CD8-positive, alpha-beta memory T cell (primary cell): ENCODE measurements around the gene CCDC3. TPM values are rescaled to one million over a fixed set of nuclear protein-coding genes. Genes with fewer than 3 reads are reported as not detected.

ENCODE experiments used
- CTCF ChIA-PET: fragments of 350-600 bp; sonication (Branson Sonifier 250); formaldehyde crosslinking; loops from one replicate; lab custom pipeline; 2021; ENCODE audit warnings: antibody characterized with exemption; lab: Charles Lee
- POLR2A ChIA-PET: fragments of 350-600 bp; sonication (Branson Sonifier 250); formaldehyde crosslinking; loops from one replicate; lab custom pipeline; 2021; ENCODE audit warnings: antibody characterized with exemption; lab: Charles Lee
- DNase-seq, 5 donors: peaks; one replicate each; pipeline versions ENCODE4 v3.0.0 to v3.0.0-alpha.2; 2020 to 2022; ENCODE audit warnings: mixed read lengths in 1 of 5
- H3K27ac ChIP-seq: one replicate; pipeline ENCODE4 v1.7.0; 2013; ENCODE audit warnings: low read depth, mild to moderate bottlenecking, low read length, moderate library complexity
- H3K27me3 ChIP-seq: 2 replicates; pipeline ENCODE4 v1.7.0; 2013; ENCODE audit warnings: low read length, mild to moderate bottlenecking; ENCODE audit not compliant: insufficient read depth, poor library complexity, severe bottlenecking
- H3K36me3 ChIP-seq: 2 replicates; pipeline ENCODE4 v1.7.0; 2013; ENCODE audit warnings: mild to moderate bottlenecking, low read length, moderate library complexity; ENCODE audit not compliant: insufficient read depth
- H3K4me1 ChIP-seq: 2 replicates; pipeline ENCODE4 v1.7.0; 2013; ENCODE audit warnings: mild to moderate bottlenecking, low read length, moderate library complexity; ENCODE audit not compliant: insufficient read depth
- H3K4me3 ChIP-seq: 2 replicates; pipeline ENCODE4 v1.7.0; 2013; ENCODE audit warnings: mild to moderate bottlenecking, low read length
- H3K9me3 ChIP-seq: 2 replicates; pipeline ENCODE4 v1.7.0; 2013; ENCODE audit warnings: mild to moderate bottlenecking, low read length
- H3K27ac Mint-ChIP-seq, 8 donors: one replicate each; pipeline ENCODE4 v1.8.0; 2020 to 2021; ENCODE audit warnings: mixed read lengths in 8 of 8, mild to moderate bottlenecking in 6 of 8, inconsistent platforms in 3 of 8, moderate library complexity in 3 of 8
- H3K27me3 Mint-ChIP-seq, 2 donors: one replicate each; pipeline ENCODE4 v1.8.0; 2020 to 2021; ENCODE audit warnings: mixed read lengths in 2 of 2, mild to moderate bottlenecking in 1 of 2, moderate library complexity in 1 of 2
- H3K36me3 Mint-ChIP-seq, 3 donors: one replicate each; pipeline ENCODE4 v1.8.0; 2020 to 2021; ENCODE audit warnings: mixed read lengths in 3 of 3, inconsistent platforms in 1 of 3, mild to moderate bottlenecking in 1 of 3
- H3K4me1 Mint-ChIP-seq, 3 donors: one replicate each; pipeline ENCODE4 v1.8.0; 2020 to 2021; ENCODE audit warnings: mixed read lengths in 3 of 3, inconsistent platforms in 1 of 3, mild to moderate bottlenecking in 1 of 3
- H3K4me3 Mint-ChIP-seq, 7 donors: one replicate each; pipeline ENCODE4 v1.8.0; 2020 to 2021; ENCODE audit warnings: mixed read lengths in 7 of 7, mild to moderate bottlenecking in 6 of 7, moderate library complexity in 4 of 7, inconsistent platforms in 2 of 7
- H3K9me3 Mint-ChIP-seq, 5 donors: one replicate each; pipeline ENCODE4 v1.8.0; 2020 to 2022; ENCODE audit warnings: mixed read lengths in 5 of 5, mild to moderate bottlenecking in 3 of 5, moderate library complexity in 2 of 5, inconsistent platforms in 1 of 5
- polyA plus RNA-seq: library from polyadenylated mRNA; unstranded; fragments of 300-500 nt; fragmentation: Illumina TruSeq; gene quantifications from one replicate; pipeline ENCODE4 v1.2.3, GENCODE V29; 2021
- total RNA-seq, 2 experiments: library from RNA; stranded (reverse); gene quantifications; one replicate each; pipeline ENCODE4 v1.2.3, GENCODE V29; 2021

The CCDC3 gene
- total and polyA plus RNA-seq, 3 experiments from 2014 or later: not detected

DNA sequence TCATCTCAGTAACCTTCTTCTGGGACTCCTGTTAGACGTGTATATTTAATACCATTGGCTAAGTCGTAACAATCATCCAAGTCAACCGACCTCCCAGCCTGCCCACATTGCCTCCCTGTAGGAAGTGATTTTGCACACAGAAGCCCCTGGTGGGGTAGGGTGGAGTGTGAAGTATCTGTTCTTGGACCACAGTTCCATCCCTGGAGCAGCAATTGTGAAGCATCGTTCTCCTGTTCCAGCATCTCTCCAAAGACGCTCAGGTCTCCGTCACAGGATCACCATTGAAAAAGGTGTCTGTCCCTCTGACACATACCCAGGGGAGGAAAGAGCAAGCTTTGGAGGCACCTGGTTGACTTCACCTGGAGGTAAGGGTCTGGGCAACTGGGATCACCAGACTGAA lies 72.9 kb downstream of the CCDC3 start:
- ChIA-PET POLR2A (no interaction called here), CTCF (no interaction called here)
- Mint-ChIP-seq H3K36me3 (no peaks in the 10 kb centered on the region), H3K27ac (no peak overlapping the region), H3K4me1 (no peaks in the 10 kb centered on the region), H3K4me3 (no peak overlapping the region), H3K27me3 (peaks cover 2 to 15% of the 10 kb centered on the region in 2 donors), H3K9me3 (peaks cover 0 to 3% (median 0%) of the 10 kb centered on the region in 5 donors)
- no peaks in the 10 kb centered on the region for H3K27me3 ChIP-seq
- no peak overlapping the region for H3K4me3 ChIP-seq
- DNase-seq: no peak
- H3K36me3 ChIP-seq: no peaks in the 10 kb centered on the region
- no peaks in the 10 kb centered on the region for H3K4me1 ChIP-seq
- no peaks in the 10 kb centered on the region for H3K9me3 ChIP-seq
- H3K27ac ChIP-seq: no peak overlapping the region

DNA sequence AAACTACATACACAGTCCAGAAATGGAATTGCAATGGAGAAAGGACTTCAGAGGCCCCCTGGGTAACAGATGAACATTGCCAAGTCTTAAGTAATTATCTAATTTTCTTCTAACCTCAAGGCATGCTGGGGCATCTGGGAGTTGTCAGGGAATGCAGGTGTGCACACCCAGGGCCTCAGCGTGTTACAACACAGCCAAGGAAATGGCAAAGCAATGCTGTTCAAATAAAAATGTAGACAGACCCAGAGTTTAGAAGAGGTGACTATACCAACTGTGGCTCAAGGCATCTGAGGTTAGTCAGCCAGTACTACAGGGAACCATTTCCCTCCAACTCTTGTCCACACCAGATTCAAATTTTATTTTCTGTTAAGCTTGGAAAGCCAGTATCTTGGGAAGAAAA lies 73.6 kb downstream of the CCDC3 start:
- Mint-ChIP-seq H3K4me3 (no peak overlapping the region), H3K27me3 (peaks cover 2 to 15% of the 10 kb centered on the region in 2 donors), H3K36me3 (no peaks in the 10 kb centered on the region), H3K4me1 (no peaks in the 10 kb centered on the region), H3K9me3 (peaks cover 0 to 2% (median 0%) of the 10 kb centered on the region in 5 donors), H3K27ac (no peak overlapping the region)
- ChIA-PET CTCF (no interaction called here), POLR2A (no interaction called here)
- Histone ChIP-seq H3K27me3 (no peaks in the 10 kb centered on the region), H3K9me3 (no peaks in the 10 kb centered on the region), H3K27ac (no peak overlapping the region), H3K4me1 (no peaks in the 10 kb centered on the region), H3K36me3 (no peaks in the 10 kb centered on the region), H3K4me3 (no peak overlapping the region)
- no peak for DNase-seq

DNA sequence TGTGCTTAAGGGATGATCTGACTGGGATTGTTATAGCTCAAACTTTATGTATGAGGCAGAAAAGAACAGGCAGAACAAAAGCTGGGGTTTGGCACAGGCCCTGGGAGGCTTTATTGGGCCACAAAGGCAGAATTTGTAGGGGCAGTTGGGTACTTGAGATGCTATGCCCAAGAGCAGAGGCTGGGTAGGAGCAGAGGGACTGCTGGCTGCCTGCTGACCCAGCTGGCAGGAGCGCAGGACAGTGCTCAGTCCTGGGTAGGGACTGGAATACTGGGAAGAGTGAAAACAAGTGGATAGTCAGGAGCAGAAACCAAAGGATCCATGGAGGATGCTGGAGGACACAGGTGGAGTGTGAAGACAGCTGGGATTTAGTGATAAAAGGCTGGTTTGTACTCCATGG lies 75.7 kb downstream of the CCDC3 start:
- H3K36me3 Mint-ChIP-seq: no peaks in the 10 kb centered on the region
- Histone ChIP-seq H3K27me3 (no peaks in the 10 kb centered on the region), H3K27ac (no peak overlapping the region), H3K4me3 (no peak overlapping the region), H3K9me3 (no peaks in the 10 kb centered on the region), H3K36me3 (no peaks in the 10 kb centered on the region), H3K4me1 (no peaks in the 10 kb centered on the region)
- H3K4me3 Mint-ChIP-seq: no peak overlapping the region
- H3K9me3 Mint-ChIP-seq: peaks cover 0 to 2% (median 0%) of the 10 kb centered on the region in 5 donors
- ChIA-PET CTCF (interaction anchor here (1.4 kb wide), 1 partner anchor 11 kb away, joined by 3 read pairs; no protein-coding TSS in a partner anchor), POLR2A (no interaction called here)
- no peaks in the 10 kb centered on the region for H3K4me1 Mint-ChIP-seq
- peaks cover 2 to 15% of the 10 kb centered on the region in 2 donors for H3K27me3 Mint-ChIP-seq
- H3K27ac Mint-ChIP-seq: no peak overlapping the region
- DNase-seq: no peak

DNA sequence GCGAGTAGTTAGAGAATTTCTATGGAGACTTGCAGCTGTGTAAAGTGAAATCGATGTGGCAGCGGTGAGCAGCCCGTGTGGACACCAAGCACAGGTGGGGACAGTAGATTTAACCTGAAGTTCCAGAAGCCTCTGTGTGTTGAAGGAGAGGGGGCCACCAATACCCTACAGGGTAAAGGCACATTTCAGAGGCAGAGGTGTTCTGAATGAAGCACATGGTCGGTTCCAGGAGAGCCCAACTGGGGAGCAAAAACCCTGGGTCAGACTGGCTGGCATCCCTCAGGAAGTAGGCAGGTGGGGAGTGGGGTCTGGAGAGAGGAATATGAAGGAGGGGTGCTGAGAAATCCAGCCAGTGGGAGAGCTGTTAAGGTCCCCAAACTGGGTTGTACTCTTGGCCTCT lies 76.6 kb downstream of the CCDC3 start:
- H3K36me3 ChIP-seq: no peaks in the 10 kb centered on the region
- no peaks in the 10 kb centered on the region for H3K9me3 ChIP-seq
- no peaks in the 10 kb centered on the region for H3K4me1 Mint-ChIP-seq
- DNase-seq: no peak
- H3K9me3 Mint-ChIP-seq: peaks cover 0 to 2% (median 0%) of the 10 kb centered on the region in 5 donors
- H3K27ac Mint-ChIP-seq: no peak overlapping the region
- H3K4me3 Mint-ChIP-seq: no peak overlapping the region
- H3K27me3 Mint-ChIP-seq: peaks cover 3 to 15% of the 10 kb centered on the region in 2 donors
- ChIA-PET POLR2A (no interaction called here), CTCF (no interaction called here)
- no peaks in the 10 kb centered on the region for H3K4me1 ChIP-seq
- H3K4me3 ChIP-seq: no peak overlapping the region
- H3K36me3 Mint-ChIP-seq: no peaks in the 10 kb centered on the region
- no peaks in the 10 kb centered on the region for H3K27me3 ChIP-seq
- H3K27ac ChIP-seq: no peak overlapping the region

DNA sequence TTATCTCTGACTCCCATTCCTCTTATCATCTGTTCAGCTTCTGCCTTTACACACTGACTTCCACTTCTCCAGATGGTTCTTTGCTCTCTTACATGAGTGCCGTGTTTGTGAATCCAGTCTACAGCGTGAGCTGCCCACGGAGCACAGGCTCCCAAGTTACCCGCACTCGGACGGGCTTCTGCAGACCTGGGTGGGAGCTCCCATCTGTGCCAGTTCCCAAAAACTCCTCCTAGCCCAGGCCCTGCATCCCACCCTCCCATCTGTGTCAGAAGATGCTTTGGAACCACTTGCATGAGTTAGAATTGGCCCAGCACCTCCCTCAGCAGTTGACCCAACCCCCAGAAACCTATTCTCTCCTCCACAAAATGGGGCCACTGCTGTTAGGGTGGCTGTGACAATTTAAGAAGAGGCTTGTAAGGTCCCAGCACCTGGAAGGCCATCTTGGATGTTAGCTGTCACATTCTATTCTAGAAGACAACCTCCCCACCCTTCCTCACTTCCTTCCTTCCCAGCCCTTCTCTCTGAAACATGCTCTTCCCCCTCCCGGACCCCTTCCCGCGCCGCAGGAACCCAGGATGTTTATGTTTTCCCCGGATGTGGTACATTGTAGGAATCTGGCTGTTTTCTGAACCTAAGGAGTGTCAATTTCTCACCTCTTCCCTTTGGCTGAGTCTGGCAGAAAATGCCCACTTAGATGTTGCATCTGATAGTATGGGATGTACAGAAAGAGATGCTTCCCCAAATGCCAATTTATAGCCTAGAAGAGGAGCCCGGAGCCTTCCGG lies 79.2 kb downstream of the CCDC3 start:
- H3K36me3 ChIP-seq: no peaks in the 10 kb centered on the region
- ChIA-PET POLR2A (no interaction called here), CTCF (no interaction called here)
- H3K4me1 ChIP-seq: no peaks in the 10 kb centered on the region
- H3K27me3 ChIP-seq: no peaks in the 10 kb centered on the region
- H3K9me3 ChIP-seq: no peaks in the 10 kb centered on the region
- Mint-ChIP-seq H3K9me3 (peaks cover 0 to 2% (median 0%) of the 10 kb centered on the region in 5 donors), H3K36me3 (no peaks in the 10 kb centered on the region), H3K4me1 (no peaks in the 10 kb centered on the region), H3K4me3 (no peak overlapping the region), H3K27ac (no peak overlapping the region), H3K27me3 (peaks cover 5 to 21% of the 10 kb centered on the region in 2 donors)
- no peak overlapping the region for H3K27ac ChIP-seq
- DNase-seq: no peak
- H3K4me3 ChIP-seq: no peak overlapping the region

DNA sequence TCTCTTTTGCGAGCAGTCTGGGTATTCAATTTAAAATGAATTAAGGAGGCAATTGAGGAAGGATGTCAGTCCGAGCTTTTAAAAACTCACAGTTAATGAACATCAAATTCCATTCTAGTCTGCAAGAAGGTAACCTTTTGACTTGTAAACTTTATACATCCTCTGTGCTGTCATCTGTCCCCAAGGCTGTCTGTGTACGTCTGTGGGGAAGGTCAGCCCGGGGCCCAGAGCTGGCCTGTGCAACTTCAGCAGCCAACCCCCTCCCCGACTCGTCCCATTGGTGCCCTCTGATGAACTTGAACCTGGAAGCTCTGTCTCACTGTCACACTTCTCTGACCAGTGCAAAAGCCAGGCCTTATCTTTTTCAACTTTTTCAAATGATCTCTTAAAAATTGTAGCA lies 80.3 kb downstream of the CCDC3 start:
- Mint-ChIP-seq H3K27me3 (peaks cover 5 to 21% of the 10 kb centered on the region in 2 donors), H3K4me1 (no peaks in the 10 kb centered on the region), H3K36me3 (no peaks in the 10 kb centered on the region), H3K9me3 (no peaks in the 10 kb centered on the region), H3K27ac (no peak overlapping the region), H3K4me3 (no peak overlapping the region)
- Histone ChIP-seq H3K4me1 (no peaks in the 10 kb centered on the region), H3K27ac (no peak overlapping the region), H3K4me3 (no peak overlapping the region), H3K9me3 (no peaks in the 10 kb centered on the region), H3K36me3 (no peaks in the 10 kb centered on the region), H3K27me3 (no peaks in the 10 kb centered on the region)
- POLR2A ChIA-PET: no interaction called here
- DNase-seq: no peak
- CTCF ChIA-PET: no interaction called here

DNA sequence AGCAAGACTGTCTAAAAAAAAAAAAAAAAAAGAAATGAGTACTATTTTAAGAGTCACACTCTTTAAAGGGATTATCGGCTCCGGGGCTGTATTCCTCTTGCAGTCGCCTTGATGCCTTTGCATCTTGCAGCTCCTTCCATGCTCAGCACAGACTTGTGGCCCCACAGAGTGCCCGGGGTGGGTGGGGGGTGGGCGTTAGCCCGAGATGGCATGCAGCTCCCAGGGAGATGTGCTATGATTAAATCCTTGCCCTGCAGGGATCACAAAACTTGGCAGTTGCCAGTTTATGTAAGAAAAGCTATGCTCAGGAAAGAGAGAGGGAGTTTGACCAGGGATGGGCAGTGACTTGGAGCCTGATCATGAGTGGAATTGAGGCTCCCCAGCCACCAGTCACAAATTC lies 81.9 kb downstream of the CCDC3 start:
- DNase-seq: no peak
- ChIA-PET POLR2A (no interaction called here), CTCF (no interaction called here)
- no peaks in the 10 kb centered on the region for H3K4me1 Mint-ChIP-seq
- no peaks in the 10 kb centered on the region for H3K27me3 ChIP-seq
- H3K9me3 Mint-ChIP-seq: no peaks in the 10 kb centered on the region
- H3K27ac Mint-ChIP-seq: no peak overlapping the region
- H3K27me3 Mint-ChIP-seq: peaks cover 3 to 16% of the 10 kb centered on the region in 2 donors
- H3K27ac ChIP-seq: no peak overlapping the region
- no peaks in the 10 kb centered on the region for H3K9me3 ChIP-seq
- H3K36me3 Mint-ChIP-seq: no peaks in the 10 kb centered on the region
- H3K36me3 ChIP-seq: no peaks in the 10 kb centered on the region
- H3K4me3 ChIP-seq: no peak overlapping the region
- H3K4me1 ChIP-seq: no peaks in the 10 kb centered on the region
- H3K4me3 Mint-ChIP-seq: no peak overlapping the region

DNA sequence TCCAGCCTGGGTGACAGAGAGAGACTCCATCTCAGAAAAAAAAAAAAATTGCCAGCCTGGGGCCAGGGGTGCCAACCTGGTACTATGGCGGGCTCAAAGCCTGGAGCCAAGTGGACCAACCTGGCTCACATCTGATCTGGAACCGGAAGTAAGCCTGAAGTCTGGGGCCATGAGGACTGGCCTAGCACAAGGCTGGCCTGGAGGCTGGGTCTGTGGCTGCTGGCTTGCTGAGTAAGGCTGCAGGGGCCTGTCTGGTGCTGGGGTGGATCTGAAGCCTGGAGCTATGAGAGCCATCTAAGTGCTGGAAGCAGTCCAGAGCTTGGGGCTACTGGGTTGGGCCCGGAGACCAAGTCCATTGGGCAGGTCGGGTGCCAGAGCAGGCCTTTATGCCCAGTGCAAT lies 84.9 kb downstream of the CCDC3 start:
- Mint-ChIP-seq H3K4me1 (no peaks in the 10 kb centered on the region), H3K9me3 (peaks cover 0 to 5% (median 0%) of the 10 kb centered on the region in 5 donors), H3K27me3 (peaks cover 7 to 11% of the 10 kb centered on the region in 2 donors), H3K4me3 (no peak overlapping the region), H3K36me3 (no peaks in the 10 kb centered on the region), H3K27ac (no peak overlapping the region)
- H3K4me3 ChIP-seq: no peak overlapping the region
- no peak for DNase-seq
- H3K36me3 ChIP-seq: no peaks in the 10 kb centered on the region
- no peak overlapping the region for H3K27ac ChIP-seq
- H3K27me3 ChIP-seq: no peaks in the 10 kb centered on the region
- ChIA-PET POLR2A (no interaction called here), CTCF (no interaction called here)
- no peaks in the 10 kb centered on the region for H3K4me1 ChIP-seq
- H3K9me3 ChIP-seq: no peaks in the 10 kb centered on the region
